Measurements from ENCODE around the gene CTNND2. TPM values are rescaled to one million over a fixed set of nuclear protein-coding genes. Genes with fewer than 3 reads are reported as not detected.

CTNND2 gene
- total RNA-seq, 2 experiments from 2014 or later: 0.20 TPM; not detected in 1

DNA sequence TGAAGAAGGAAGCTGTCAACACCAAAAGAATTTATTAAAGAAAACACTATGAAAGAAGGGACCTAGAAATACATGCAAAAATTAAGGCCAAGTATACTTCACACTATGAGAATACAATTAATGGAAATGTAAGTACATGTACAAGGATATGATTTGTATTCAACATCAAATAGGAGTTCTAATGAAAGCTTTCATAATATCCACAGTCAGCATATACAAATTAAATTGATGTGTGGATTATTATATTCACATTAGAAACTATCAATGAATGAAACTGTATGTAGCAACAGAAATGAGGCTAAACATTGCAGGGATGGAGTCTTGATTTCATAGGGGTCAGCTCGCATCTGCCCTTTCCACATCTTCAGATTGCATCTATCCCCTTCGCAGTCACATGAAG, 401.5 kb downstream of the CTNND2 start:
- ATAC-seq (ENCODE audit: poor library complexity): no peak
- Histone ChIP-seq H3K4me3 (ENCODE audit: low read length) (no peak overlapping the region), H3K36me3 (ENCODE audit: insufficient read depth, low read length) (no peaks in the 10 kb centered on the region), H3K27ac (ENCODE audit: low read depth in 1 of 2, low read length in 2 of 2) (no peak overlapping the region), H3K4me1 (ENCODE audit: insufficient read depth, low read length) (no peaks in the 10 kb centered on the region), H3K9me3 (ENCODE audit: control insufficient read depth in 1 of 2, insufficient read depth in 1 of 2, low read length in 2 of 2) (no peaks in the 10 kb centered on the region), H3K27me3 (ENCODE audit: control insufficient read depth in 1 of 2, insufficient read depth in 2 of 2, low read length in 2 of 2) (no peaks in the 10 kb centered on the region)
- TF ChIP-seq, protein P1, sequence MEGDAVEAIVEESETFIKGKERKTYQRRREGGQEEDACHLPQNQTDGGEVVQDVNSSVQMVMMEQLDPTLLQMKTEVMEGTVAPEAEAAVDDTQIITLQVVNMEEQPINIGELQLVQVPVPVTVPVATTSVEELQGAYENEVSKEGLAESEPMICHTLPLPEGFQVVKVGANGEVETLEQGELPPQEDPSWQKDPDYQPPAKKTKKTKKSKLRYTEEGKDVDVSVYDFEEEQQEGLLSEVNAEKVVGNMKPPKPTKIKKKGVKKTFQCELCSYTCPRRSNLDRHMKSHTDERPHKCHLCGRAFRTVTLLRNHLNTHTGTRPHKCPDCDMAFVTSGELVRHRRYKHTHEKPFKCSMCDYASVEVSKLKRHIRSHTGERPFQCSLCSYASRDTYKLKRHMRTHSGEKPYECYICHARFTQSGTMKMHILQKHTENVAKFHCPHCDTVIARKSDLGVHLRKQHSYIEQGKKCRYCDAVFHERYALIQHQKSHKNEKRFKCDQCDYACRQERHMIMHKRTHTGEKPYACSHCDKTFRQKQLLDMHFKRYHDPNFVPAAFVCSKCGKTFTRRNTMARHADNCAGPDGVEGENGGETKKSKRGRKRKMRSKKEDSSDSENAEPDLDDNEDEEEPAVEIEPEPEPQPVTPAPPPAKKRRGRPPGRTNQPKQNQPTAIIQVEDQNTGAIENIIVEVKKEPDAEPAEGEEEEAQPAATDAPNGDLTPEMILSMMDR (IDR thresholded peaks at IDR 0.05): no peak
- ChIA-PET CTCF (interaction anchor here (1.0 kb wide), 1 partner anchor 9 kb away, joined by 3 read pairs; no protein-coding TSS in a partner anchor), POLR2A (no interaction called here)
- H3K27ac Mint-ChIP-seq: no peak overlapping the region
- intact Hi-C loops (cut with DNase I, micrococcal nuclease): no loop called here
- H3K27me3 Mint-ChIP-seq: no peaks in the 10 kb centered on the region
- no peaks in the 10 kb centered on the region for H3K36me3 Mint-ChIP-seq (ENCODE audit: low read depth)
- H3K9me3 Mint-ChIP-seq: no peaks in the 10 kb centered on the region
- no peak for DNase-seq
- H3K4me3 Mint-ChIP-seq: no peak overlapping the region
- H3K4me1 Mint-ChIP-seq (ENCODE audit: low read depth): no peaks in the 10 kb centered on the region

DNA sequence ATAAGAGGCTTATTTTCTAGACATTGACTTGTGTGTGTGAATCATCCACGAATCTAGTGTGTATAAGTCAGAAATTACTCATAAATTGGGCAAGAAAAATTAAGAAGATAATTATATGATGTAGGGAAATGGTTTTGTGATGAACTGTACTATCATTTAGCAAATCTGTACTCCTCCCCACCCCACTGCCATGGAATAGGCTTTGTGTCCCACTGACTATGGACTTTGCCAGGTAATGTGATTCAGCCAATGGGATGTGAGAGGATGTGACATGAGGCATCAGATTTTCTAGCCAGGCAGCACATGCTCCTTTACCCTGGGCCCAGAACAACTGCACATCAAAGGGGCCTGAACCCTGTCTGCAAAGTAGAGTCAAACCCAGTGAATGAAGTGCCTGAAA, 406.6 kb downstream of the CTNND2 start:
- no peak overlapping the region for H3K27ac Mint-ChIP-seq
- H3K27me3 Mint-ChIP-seq: no peaks in the 10 kb centered on the region
- Histone ChIP-seq H3K4me1 (ENCODE audit: insufficient read depth, low read length) (no peaks in the 10 kb centered on the region), H3K36me3 (ENCODE audit: insufficient read depth, low read length) (no peaks in the 10 kb centered on the region), H3K27me3 (ENCODE audit: control insufficient read depth in 1 of 2, insufficient read depth in 2 of 2, low read length in 2 of 2) (no peaks in the 10 kb centered on the region), H3K4me3 (ENCODE audit: low read length) (no peak overlapping the region), H3K9me3 (ENCODE audit: control insufficient read depth in 1 of 2, insufficient read depth in 1 of 2, low read length in 2 of 2) (no peaks in the 10 kb centered on the region), H3K27ac (ENCODE audit: low read depth in 1 of 2, low read length in 2 of 2) (no peak overlapping the region)
- H3K4me1 Mint-ChIP-seq (ENCODE audit: low read depth): no peaks in the 10 kb centered on the region
- intact Hi-C loops (cut with DNase I, micrococcal nuclease): loop anchor here in 1 of 2 experiments (10.0 kb wide), 1 partner anchor 513 kb away; no protein-coding TSS in a partner anchor
- no peaks in the 10 kb centered on the region for H3K9me3 Mint-ChIP-seq
- POLR2A ChIA-PET: no interaction called here
- TF ChIP-seq, protein P1 (IDR thresholded peaks at IDR 0.05): no peak
- H3K36me3 Mint-ChIP-seq (ENCODE audit: low read depth): no peaks in the 10 kb centered on the region
- H3K4me3 Mint-ChIP-seq: no peak overlapping the region
- no peak for ATAC-seq (ENCODE audit: poor library complexity)
- DNase-seq: no peak
- CTCF ChIA-PET: no interaction called here

DNA sequence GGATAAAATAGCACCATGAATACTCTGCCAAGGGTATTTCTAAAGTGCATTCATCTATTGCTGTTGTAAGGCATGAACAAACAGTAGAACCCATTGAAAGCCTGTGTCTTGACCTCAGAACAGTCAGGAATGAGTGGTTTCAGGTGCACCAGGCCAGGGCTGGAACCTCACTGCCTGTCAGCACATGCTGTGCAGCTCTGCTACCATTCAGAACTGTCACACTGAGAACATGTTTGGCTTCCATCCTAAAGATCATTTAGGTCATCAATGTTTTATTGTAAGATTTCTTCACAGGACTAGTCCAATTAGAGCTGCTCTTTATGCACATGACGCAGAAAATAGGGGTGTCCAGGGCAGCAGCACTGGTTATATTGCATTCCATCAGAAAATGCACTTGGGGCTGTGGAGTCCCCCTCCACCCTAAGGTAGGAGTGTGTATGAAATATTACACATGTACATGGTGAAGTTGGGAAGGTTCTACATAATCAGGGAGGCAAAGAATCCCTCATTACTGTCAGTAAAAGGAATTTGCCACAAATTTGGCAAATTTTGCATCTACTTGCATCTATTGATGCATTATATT, 408.0 kb downstream of the CTNND2 start:
- H3K27ac ChIP-seq (ENCODE audit: low read depth in 1 of 2, low read length in 2 of 2): no peak overlapping the region
- TF ChIP-seq, protein P1 (IDR thresholded peaks at IDR 0.05): no peak
- H3K4me3 Mint-ChIP-seq: no peak overlapping the region
- no peaks in the 10 kb centered on the region for H3K4me1 Mint-ChIP-seq (ENCODE audit: low read depth)
- no peak overlapping the region for H3K27ac Mint-ChIP-seq
- CTCF ChIA-PET: no interaction called here
- intact Hi-C loops (cut with DNase I, micrococcal nuclease): loop anchor here in 1 of 2 experiments (10.0 kb wide), 1 partner anchor 511 kb away; no protein-coding TSS in a partner anchor
- no peaks in the 10 kb centered on the region for H3K9me3 ChIP-seq (ENCODE audit: control insufficient read depth in 1 of 2, insufficient read depth in 1 of 2, low read length in 2 of 2)
- no peaks in the 10 kb centered on the region for H3K4me1 ChIP-seq (ENCODE audit: insufficient read depth, low read length)
- no peaks in the 10 kb centered on the region for H3K9me3 Mint-ChIP-seq
- H3K36me3 Mint-ChIP-seq (ENCODE audit: low read depth): no peaks in the 10 kb centered on the region
- no peaks in the 10 kb centered on the region for H3K36me3 ChIP-seq (ENCODE audit: insufficient read depth, low read length)
- H3K27me3 ChIP-seq (ENCODE audit: control insufficient read depth in 1 of 2, insufficient read depth in 2 of 2, low read length in 2 of 2): no peaks in the 10 kb centered on the region
- POLR2A ChIA-PET: no interaction called here
- ATAC-seq (ENCODE audit: poor library complexity) (no peak), DNase-seq (no peak)
- no peak overlapping the region for H3K4me3 ChIP-seq (ENCODE audit: low read length)
- no peaks in the 10 kb centered on the region for H3K27me3 Mint-ChIP-seq

Measured in CD4-positive, alpha-beta T cell (primary cell).